NT2/D1 (cell line): ENCODE data around the gene CCSER2.

Experiments
- YY1 ChIP-seq: IDR thresholded peaks from 2 replicates; pipeline ENCODE4 v1.6.1; 2011; ENCODE audit not compliant: insufficient read length, insufficient read depth
- ZNF274 ChIP-seq: IDR thresholded peaks from 2 replicates; pipeline ENCODE4 v1.6.1; 2011; ENCODE audit warnings: mild to moderate bottlenecking, low read depth, low read length

GRCh38 chr10:84371944-84372343 is 43.6 kb downstream of the CCSER2 start:
- no peak for TF ChIP-seq YY1
- no peak for TF ChIP-seq ZNF274
